K562 (cell line): Measurements from ENCODE around the gene TBL1XR1. TPM values are rescaled to one million over a fixed set of nuclear protein-coding genes. Genes with fewer than 3 reads are reported as not detected.

Source experiments
- ARID3A ChIP-seq: IDR thresholded peaks from 2 replicates; pipeline ENCODE4 v1.6.1; 2012; ENCODE audit warnings: low read depth, low read length, improper control_type of control experiment, borderline replicate concordance
- FOXJ2 ChIP-seq: fragments of 200-800 bp; sonication (Bioruptor generic); IDR thresholded peaks from 2 replicates; pipeline ENCODE4 v1.6.1; 2016; ENCODE audit warnings: missing genetic modification characterization, missing compliant biosample characterization
- MEF2D ChIP-seq: conservative IDR thresholded peaks from 2 replicates; pipeline ENCODE4 v1.6.1; 2016; ENCODE audit warnings: low read depth, missing genetic modification characterization, missing compliant biosample characterization
- REST ChIP-seq, 2 experiments: fragments of 450-650 bp; formaldehyde crosslinking in 1 of 2; IDR thresholded peaks; 2 replicates each; pipeline versions ENCODE4 v1.4.0 to v1.6.1; 2014 to 2020; ENCODE audit warnings: mild to moderate bottlenecking in 2 of 2, borderline replicate concordance in 1 of 2, low read depth in 1 of 2
- TCFL5 ChIP-seq: fragments of 250-450 bp; sonication (Bioruptor Pico); conservative IDR thresholded peaks from 2 replicates; pipeline ENCODE4 v1.6.1; 2021; ENCODE audit warnings: mild to moderate bottlenecking, moderate library complexity, matching md5 sums
- ZNF277 ChIP-seq: fragments of 250-450 bp; sonication (Bioruptor Pico); IDR thresholded peaks from 2 replicates; pipeline ENCODE4 v1.8.0; 2022; ENCODE audit warnings: inconsistent platforms, mild to moderate bottlenecking, moderate library complexity, borderline replicate concordance
- polyA plus RNA-seq, 8 experiments: library from polyadenylated mRNA; depleted of rRNA in 4 of 8; stranded (reverse) in 5 of 8; unstranded in 3 of 8; fragments of >200 nt; fragmentation: Nextera tagmentation in 2 of 8; fragmentation: Illumina TruSeq in 1 of 8; extraction: Ambion mirVana in 2 of 8; extraction: Trizol in 1 of 8; gene quantifications; 2 replicates each; pipeline versions ENCODE4 v1.2.1 to v1.2.3, GENCODE V29; 2011 to 2014; ENCODE audit warnings: inconsistent platforms in 1 of 8, missing spikeins in 1 of 8
- total RNA-seq, 7 experiments: library from RNA; depleted of rRNA in 6 of 7; stranded (reverse); fragments of >200 nt in 6 of 7; fragmentation: Illumina TruSeq in 2 of 7; extraction: Trizol in 2 of 7; gene quantifications; 2 replicates each; pipeline versions ENCODE4 v1.2.1 to v1.2.3, GENCODE V29; 2011 to 2021; ENCODE audit warnings: low replicate concordance in 1 of 7

Gene TBL1XR1
- total and polyA plus RNA-seq, 9 of the 15 experiments (the other 6 are each of a cell fraction or from before 2014, with no cell fraction given) = 19.6 to 171 (median 83.3) TPM

- TF ChIP-seq REST (IDR thresholded peaks at IDR 0.05; ENCODE audit: borderline replicate concordance) (no peak), REST (CRISPR knock-in tag; IDR thresholded peaks at IDR 0.05; ENCODE audit: low read depth) (no peak), MEF2D (tag) (no peak), ZNF277 (CRISPR knock-in tag) (no peak), FOXJ2 (tag) (no peak), TCFL5 (no peak), ARID3A (no peak)
These were observed 52.4 kb downstream of the TBL1XR1 start (continued) for GRCh38 chr3:177144922-177145321.
